Measurements from ENCODE around the gene CDC20.
"Not testable (repeated sequence)": the region's sequence is repeated elsewhere in the genome, so short reads cannot be mapped to it uniquely, and the experiment has no call there.

CDC20 gene

GRCh38 chr1:43358121-43358745 lies 548 bp upstream of the CDC20 start:
- no peak for DNase-seq (ENCODE audit: low spot score)

GRCh38 chr1:43359696-43360095 lies 915 bp downstream of the CDC20 start:
- no peak for DNase-seq (ENCODE audit: low spot score)

GRCh38 chr1:43360616-43361015 lies 1.8 kb downstream of the CDC20 start:
- no peak for DNase-seq (ENCODE audit: low spot score)

GRCh38 chr1:43363283-43363934 lies 4.6 kb downstream of the CDC20 start:
- no peak for DNase-seq (ENCODE audit: low spot score)

- DNase-seq (ENCODE audit: low spot score) = no peak
Observed at GRCh38 chr1:43363935-43364525, 5.2 kb downstream of the CDC20 start.

- DNase-seq (ENCODE audit: low spot score) = no peak
Observed at GRCh38 chr1:43365678-43366077, 6.9 kb downstream of the CDC20 start.

- DNase-seq (ENCODE audit: low spot score) = no peak
Observed at GRCh38 chr1:43366179-43366578, 7.4 kb downstream of the CDC20 start.

- no peak for DNase-seq (ENCODE audit: low spot score)
Observed at GRCh38 chr1:43366601-43367025, 7.8 kb downstream of the CDC20 start.

GRCh38 chr1:43367026-43367903 lies 8.5 kb downstream of the CDC20 start:
- DNase-seq (ENCODE audit: low spot score) = no peak

- DNase-seq (ENCODE audit: low spot score) = peak; percentile 91
Observed at GRCh38 chr1:43367904-43368645, 9.3 kb downstream of the CDC20 start, which contains the start of gene ELOVL1. TSS of gene ELOVL1 (minus strand) at chr1:43368011. CDS start at chr1:43365609, 2,402 bp downstream.

- no peak for DNase-seq (ENCODE audit: low spot score)
Observed at GRCh38 chr1:43368646-43369020, 9.9 kb downstream of the CDC20 start.

- not testable (repeated sequence) for DNase-seq (ENCODE audit: low spot score)
Observed at GRCh38 chr1:43369779-43370178, 11.0 kb downstream of the CDC20 start.

GRCh38 chr1:43370564-43370963 lies 11.8 kb downstream of the CDC20 start:
- DNase-seq (ENCODE audit: low spot score) = no peak

GRCh38 chr1:43372172-43372571 lies 13.4 kb downstream of the CDC20 start:
- DNase-seq (ENCODE audit: low spot score) = no peak

GRCh38 chr1:43373066-43373940 lies 14.5 kb downstream of the CDC20 start:
- no peak for DNase-seq (ENCODE audit: low spot score)

GRCh38 chr1:43376723-43377235 lies 18.0 kb downstream of the CDC20 start:
- no peak for DNase-seq (ENCODE audit: low spot score)

GRCh38 chr1:43377831-43378230 lies 19.1 kb downstream of the CDC20 start:
- no peak for DNase-seq (ENCODE audit: low spot score)

GRCh38 chr1:43379476-43379875 lies 20.7 kb downstream of the CDC20 start:
- no peak for DNase-seq (ENCODE audit: low spot score)

GRCh38 chr1:43381612-43382011 lies 22.8 kb downstream of the CDC20 start:
- no peak for DNase-seq (ENCODE audit: low spot score)

- DNase-seq (ENCODE audit: low spot score) = peak; percentile 93
Observed at GRCh38 chr1:43382027-43382779, 23.4 kb downstream of the CDC20 start.

Measured in putamen (tissue), 1 donor.